ENCODE results near the gene MYO19.

GRCh38 chr17:36532435-36532975, 2.2 kb downstream of the MYO19 start:
- TF ChIP-seq POLR2A (IDR thresholded peaks at IDR 0.05; ENCODE audit: low read length): no peak
- TF ChIP-seq GATA1 (IDR thresholded peaks at IDR 0.05; ENCODE audit: low read depth, low read length): no peak

Measured in erythroblast (primary cell).